ENCODE data around the gene TEX9. TPM values are rescaled to one million over a fixed set of nuclear protein-coding genes. Genes with fewer than 3 reads are reported as not detected.

Gene TEX9
- total RNA-seq, 1 donor from 2014 or later = 7.0 TPM

- Histone ChIP-seq H3K36me3 (no peaks in the 10 kb centered on the region), H3K27ac (no peak overlapping the region), H3K27me3 (no peaks in the 10 kb centered on the region), H3K4me3 (no peak overlapping the region), H3K9me3 (no peaks in the 10 kb centered on the region), H3K4me1 (no peaks in the 10 kb centered on the region)
- ATAC-seq (no peak), DNase-seq (no peak)
- intact Hi-C loops (cut with DNase I) = no loop called here
- no peak for TF ChIP-seq CTCF (IDR thresholded peaks at IDR 0.05)
Observed at GRCh38 chr15:56469483-56469882, 104.3 kb downstream of the TEX9 start.

- TF ChIP-seq CTCF (IDR thresholded peaks at IDR 0.05) = no peak
- H3K27me3 ChIP-seq = no peaks in the 10 kb centered on the region
Observed at GRCh38 chr15:56471440-56472069, 106.3 kb downstream of the TEX9 start.

GRCh38 chr15:56472278-56472677, 107.1 kb downstream of the TEX9 start:
- Histone ChIP-seq H3K27ac (no peak overlapping the region), H3K36me3 (no peaks in the 10 kb centered on the region), H3K4me1 (no peaks in the 10 kb centered on the region), H3K4me3 (no peak overlapping the region), H3K9me3 (no peaks in the 10 kb centered on the region), H3K27me3 (no peaks in the 10 kb centered on the region)
- intact Hi-C loops (cut with DNase I) = no loop called here
- TF ChIP-seq CTCF (IDR thresholded peaks at IDR 0.05) = no peak
- ATAC-seq (no peak), DNase-seq (no peak)

More at GRCh38 chr15:56471440-56472069, 106.3 kb downstream of the TEX9 start:
- Histone ChIP-seq H3K4me3 (no peak overlapping the region), H3K4me1 (no peaks in the 10 kb centered on the region), H3K9me3 (no peaks in the 10 kb centered on the region), H3K27ac (no peak overlapping the region), H3K36me3 (no peaks in the 10 kb centered on the region)
- intact Hi-C loops (cut with DNase I) = no loop called here
- ATAC-seq (no peak), DNase-seq (no peak)

GRCh38 chr15:56473017-56473416, 107.8 kb downstream of the TEX9 start:
- DNase-seq (no peak), ATAC-seq (no peak)
- Histone ChIP-seq H3K36me3 (no peaks in the 10 kb centered on the region), H3K4me3 (no peak overlapping the region), H3K27ac (no peak overlapping the region), H3K27me3 (no peaks in the 10 kb centered on the region), H3K4me1 (no peaks in the 10 kb centered on the region), H3K9me3 (no peaks in the 10 kb centered on the region)
- no peak for TF ChIP-seq CTCF (IDR thresholded peaks at IDR 0.05)
- intact Hi-C loops (cut with DNase I) = no loop called here

GRCh38 chr15:56475351-56475750, 110.1 kb downstream of the TEX9 start:
- Histone ChIP-seq H3K27me3 (no peaks in the 10 kb centered on the region), H3K36me3 (no peaks in the 10 kb centered on the region), H3K4me3 (no peak overlapping the region), H3K4me1 (no peaks in the 10 kb centered on the region), H3K9me3 (no peaks in the 10 kb centered on the region), H3K27ac (no peak overlapping the region)
- intact Hi-C loops (cut with DNase I) = no loop called here
- ATAC-seq (no peak), DNase-seq (no peak)
- no peak for TF ChIP-seq CTCF (IDR thresholded peaks at IDR 0.05)

Other genes with a start within 250 kb of the TEX9 start
- 15.7 TPM for gene RFX7, start 121.5 kb upstream of the TEX9 start, total RNA-seq
- 0.58 TPM for gene MNS1, start 99.7 kb downstream of the TEX9 start, total RNA-seq

Data from upper lobe of right lung (tissue), 1 donor.